Neural cell (in vitro differentiated cells): Measurements from ENCODE around the gene CNDP2.

Experiments used
- EP300 ChIP-seq: fragments of 450-650 bp; conservative IDR thresholded peaks from 2 replicates; pipeline ENCODE4 v1.6.1; 2014; ENCODE audit warnings: antibody characterized with exemption, mild to moderate bottlenecking, moderate library complexity; ENCODE audit not compliant: poor library complexity, severe bottlenecking
- EZH2 ChIP-seq: fragments of 200-600, 300-800 bp; shearing (Covaris generic), sonication (generic); IDR thresholded peaks from 2 replicates; pipeline ENCODE4 v1.6.1; 2014; ENCODE audit warnings: antibody characterized with exemption, low read length, borderline replicate concordance, mild to moderate bottlenecking; ENCODE audit not compliant: insufficient read depth, poor library complexity, severe bottlenecking
- POLR2AphosphoS5 ChIP-seq: IDR thresholded peaks from 2 replicates; pipeline ENCODE4 v1.6.1; 2012
- RAD21 ChIP-seq: fragments of 450-650 bp; conservative IDR thresholded peaks from 2 replicates; pipeline ENCODE4 v1.6.1; 2014; ENCODE audit warnings: antibody characterized with exemption, mild to moderate bottlenecking, moderate library complexity
- TF ChIP-seq, protein P1 (sequence below): fragments of 450-650 bp; IDR thresholded peaks from 2 replicates; pipeline ENCODE4 v1.5.1; 2014; ENCODE audit warnings: antibody characterized with exemption, mild to moderate bottlenecking, moderate library complexity; ENCODE audit not compliant: poor library complexity, severe bottlenecking
- TF ChIP-seq, protein P2 (sequence below): IDR thresholded peaks from 2 replicates; pipeline ENCODE4 v1.6.1; 2012; ENCODE audit warnings: borderline replicate concordance

DNA sequence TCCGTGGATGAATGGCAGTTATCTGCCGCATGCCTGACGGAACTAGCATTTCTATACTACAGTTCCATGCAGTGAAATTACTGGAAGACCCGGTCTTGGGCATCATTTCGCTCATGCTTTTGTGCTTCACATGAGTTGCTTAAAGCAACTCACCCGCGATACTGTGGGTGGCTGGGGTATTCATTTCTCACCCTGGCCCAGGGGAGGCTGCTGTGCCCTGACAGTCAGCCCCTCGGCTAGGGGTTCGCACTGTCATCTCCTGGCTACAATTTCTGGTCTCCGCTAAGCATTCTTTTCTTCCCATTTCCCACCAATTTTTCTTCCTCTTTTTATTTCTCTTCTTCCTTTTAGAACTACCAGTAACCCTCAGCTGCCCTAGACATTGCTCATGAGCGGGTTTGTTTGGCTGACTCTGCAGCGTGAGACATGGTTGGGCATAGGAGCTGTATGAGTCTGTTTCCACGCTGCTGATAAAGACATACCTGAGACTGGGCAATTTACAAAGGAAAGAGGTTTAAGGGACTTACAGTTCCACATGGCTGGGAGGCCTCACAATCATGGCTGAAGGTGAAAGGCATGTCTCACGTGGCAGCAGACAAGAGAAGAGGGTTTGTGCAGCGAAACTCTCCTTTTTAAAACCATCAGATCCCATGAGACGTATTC is 16.5 kb upstream of the CNDP2 start:
- TF ChIP-seq RAD21, result no peak
- no peak for TF ChIP-seq EZH2
- TF ChIP-seq, protein P1, sequence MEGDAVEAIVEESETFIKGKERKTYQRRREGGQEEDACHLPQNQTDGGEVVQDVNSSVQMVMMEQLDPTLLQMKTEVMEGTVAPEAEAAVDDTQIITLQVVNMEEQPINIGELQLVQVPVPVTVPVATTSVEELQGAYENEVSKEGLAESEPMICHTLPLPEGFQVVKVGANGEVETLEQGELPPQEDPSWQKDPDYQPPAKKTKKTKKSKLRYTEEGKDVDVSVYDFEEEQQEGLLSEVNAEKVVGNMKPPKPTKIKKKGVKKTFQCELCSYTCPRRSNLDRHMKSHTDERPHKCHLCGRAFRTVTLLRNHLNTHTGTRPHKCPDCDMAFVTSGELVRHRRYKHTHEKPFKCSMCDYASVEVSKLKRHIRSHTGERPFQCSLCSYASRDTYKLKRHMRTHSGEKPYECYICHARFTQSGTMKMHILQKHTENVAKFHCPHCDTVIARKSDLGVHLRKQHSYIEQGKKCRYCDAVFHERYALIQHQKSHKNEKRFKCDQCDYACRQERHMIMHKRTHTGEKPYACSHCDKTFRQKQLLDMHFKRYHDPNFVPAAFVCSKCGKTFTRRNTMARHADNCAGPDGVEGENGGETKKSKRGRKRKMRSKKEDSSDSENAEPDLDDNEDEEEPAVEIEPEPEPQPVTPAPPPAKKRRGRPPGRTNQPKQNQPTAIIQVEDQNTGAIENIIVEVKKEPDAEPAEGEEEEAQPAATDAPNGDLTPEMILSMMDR, result no peak
- TF ChIP-seq EP300, result no peak
- TF ChIP-seq, protein P2, sequence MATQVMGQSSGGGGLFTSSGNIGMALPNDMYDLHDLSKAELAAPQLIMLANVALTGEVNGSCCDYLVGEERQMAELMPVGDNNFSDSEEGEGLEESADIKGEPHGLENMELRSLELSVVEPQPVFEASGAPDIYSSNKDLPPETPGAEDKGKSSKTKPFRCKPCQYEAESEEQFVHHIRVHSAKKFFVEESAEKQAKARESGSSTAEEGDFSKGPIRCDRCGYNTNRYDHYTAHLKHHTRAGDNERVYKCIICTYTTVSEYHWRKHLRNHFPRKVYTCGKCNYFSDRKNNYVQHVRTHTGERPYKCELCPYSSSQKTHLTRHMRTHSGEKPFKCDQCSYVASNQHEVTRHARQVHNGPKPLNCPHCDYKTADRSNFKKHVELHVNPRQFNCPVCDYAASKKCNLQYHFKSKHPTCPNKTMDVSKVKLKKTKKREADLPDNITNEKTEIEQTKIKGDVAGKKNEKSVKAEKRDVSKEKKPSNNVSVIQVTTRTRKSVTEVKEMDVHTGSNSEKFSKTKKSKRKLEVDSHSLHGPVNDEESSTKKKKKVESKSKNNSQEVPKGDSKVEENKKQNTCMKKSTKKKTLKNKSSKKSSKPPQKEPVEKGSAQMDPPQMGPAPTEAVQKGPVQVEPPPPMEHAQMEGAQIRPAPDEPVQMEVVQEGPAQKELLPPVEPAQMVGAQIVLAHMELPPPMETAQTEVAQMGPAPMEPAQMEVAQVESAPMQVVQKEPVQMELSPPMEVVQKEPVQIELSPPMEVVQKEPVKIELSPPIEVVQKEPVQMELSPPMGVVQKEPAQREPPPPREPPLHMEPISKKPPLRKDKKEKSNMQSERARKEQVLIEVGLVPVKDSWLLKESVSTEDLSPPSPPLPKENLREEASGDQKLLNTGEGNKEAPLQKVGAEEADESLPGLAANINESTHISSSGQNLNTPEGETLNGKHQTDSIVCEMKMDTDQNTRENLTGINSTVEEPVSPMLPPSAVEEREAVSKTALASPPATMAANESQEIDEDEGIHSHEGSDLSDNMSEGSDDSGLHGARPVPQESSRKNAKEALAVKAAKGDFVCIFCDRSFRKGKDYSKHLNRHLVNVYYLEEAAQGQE, result no peak
- TF ChIP-seq POLR2AphosphoS5, result no peak
